Caco-2 (cell line): ENCODE measurements around the gene NUP93. TPM values are rescaled to one million over a fixed set of nuclear protein-coding genes. Genes with fewer than 3 reads are reported as not detected.

Experiments
- BruUV-seq: library from RNA; stranded (reverse); fragments of 400-500 nt; replicated peaks from 2 replicates; lab custom pipeline; 2021; lab: Mats Ljungman, UMichigan
- CTCF ChIA-PET: fragments of 300-600 bp; sonication (Branson Sonifier 250); formaldehyde crosslinking; loops from one replicate; lab custom pipeline; 2022; ENCODE audit warnings: antibody characterized with exemption; lab: Charles Lee
- POLR2A ChIA-PET: fragments of 300-600 bp; sonication (Branson Sonifier 250); formaldehyde crosslinking; loops from one replicate; lab custom pipeline; 2022; ENCODE audit warnings: antibody characterized with exemption; lab: Charles Lee
- DNase-seq, 2 experiments: peaks; one replicate each; pipeline versions ENCODE4 v3.0.0 to v3.0.0-alpha.2; 2020 to 2022
- H3K27me3 ChIP-seq: replicated peaks from 2 replicates; pipeline ENCODE4 v1.6.0; 2011; ENCODE audit warnings: low read length; ENCODE audit not compliant: control insufficient read depth, insufficient read depth
- H3K36me3 ChIP-seq: 2 replicates; pipeline ENCODE4 v1.5.1; 2011; ENCODE audit warnings: low read length; ENCODE audit not compliant: control insufficient read depth, insufficient read depth
- H3K4me1 ChIP-seq: fragments of 250-450 bp; sonication (Bioruptor Pico); 2 replicates; pipeline ENCODE4 v1.5.1; 2020; ENCODE audit warnings: mild to moderate bottlenecking
- H3K4me3 ChIP-seq: 2 replicates; pipeline ENCODE4 v1.5.1; 2011; ENCODE audit warnings: low read depth, mild to moderate bottlenecking, control low read depth, low read length
- H3K9me3 ChIP-seq: fragments of 250-450 bp; sonication (Bioruptor Pico); 2 replicates; pipeline ENCODE4 v1.5.1; 2020; ENCODE audit warnings: mild to moderate bottlenecking, moderate library complexity
- H3K27ac Mint-ChIP-seq: one replicate; pipeline ENCODE4 v1.8.0; 2022; ENCODE audit warnings: mixed read lengths; ENCODE audit not compliant: unreplicated experiment
- H3K27me3 Mint-ChIP-seq: one replicate; pipeline ENCODE4 v1.8.0; 2022; ENCODE audit warnings: mixed read lengths; ENCODE audit not compliant: insufficient read depth, unreplicated experiment
- H3K36me3 Mint-ChIP-seq: one replicate; pipeline ENCODE4 v1.8.0; 2022; ENCODE audit warnings: mild to moderate bottlenecking, mixed read lengths; ENCODE audit not compliant: insufficient read depth, unreplicated experiment
- H3K4me1 Mint-ChIP-seq: one replicate; pipeline ENCODE4 v1.8.0; 2022; ENCODE audit warnings: low read depth, mixed read lengths; ENCODE audit not compliant: unreplicated experiment
- H3K4me3 Mint-ChIP-seq: one replicate; pipeline ENCODE4 v1.8.0; 2022; ENCODE audit warnings: mild to moderate bottlenecking, moderate library complexity, mixed read lengths; ENCODE audit not compliant: unreplicated experiment
- H3K9me3 Mint-ChIP-seq: one replicate; pipeline ENCODE4 v1.8.0; 2022; ENCODE audit warnings: mixed read lengths; ENCODE audit not compliant: unreplicated experiment
- CTCF ChIP-seq, 2 experiments: fragments of 200-600 bp in 1 of 2; IDR thresholded peaks; 1 replicate in 1 of 2; 2 replicates in 1 of 2; pipeline versions ENCODE4 v1.5.1 to v1.8.0; 2011 to 2022; ENCODE audit warnings: antibody characterized with exemption in 1 of 2, control low read depth in 1 of 2, inconsistent platforms in 1 of 2, low read depth in 1 of 2, low read length in 1 of 2, mild to moderate bottlenecking in 1 of 2, moderate library complexity in 1 of 2; ENCODE audit not compliant: insufficient read depth in 1 of 2, severe bottlenecking in 1 of 2, unreplicated experiment in 1 of 2
- intact Hi-C: fragments of 100-400 bp; cut with micrococcal nuclease; formaldehyde crosslinking; loops from one replicate; pipeline ENCODE4 v1.10.0; 2022; ENCODE audit not compliant: unreplicated experiment
- total RNA-seq: library from RNA; stranded (reverse); gene quantifications from 2 replicates; pipeline ENCODE4 v1.2.3, GENCODE V29; 2022

Gene NUP93
- total RNA-seq, 1 experiment from 2014 or later: 148 TPM

- H3K4me1 ChIP-seq: peaks cover 58% of the 10 kb centered on the region
- no peaks in the 10 kb centered on the region for H3K27me3 ChIP-seq
- no peaks in the 10 kb centered on the region for H3K36me3 ChIP-seq
- TF ChIP-seq CTCF (IDR thresholded peaks at IDR 0.05; ENCODE audit: insufficient read depth in 1 of 2, low read depth in 1 of 2, low read length in 1 of 2, severe bottlenecking in 1 of 2, unreplicated experiment in 1 of 2): no peak
- H3K4me3 Mint-ChIP-seq: no peak within 1 kb of the TSS
- no peaks in the 10 kb centered on the region for H3K27me3 Mint-ChIP-seq
- no peak within 1 kb of the TSS for H3K4me3 ChIP-seq
- no peaks in the 10 kb centered on the region for H3K9me3 ChIP-seq
- no peak for DNase-seq
- no TSS peak for BruUV-seq
- intact Hi-C loops: loop anchor here (5.0 kb wide), 2 partner anchors 43 to 123 kb away; no protein-coding TSS in a partner anchor
- CTCF ChIA-PET: no interaction called here
- H3K9me3 Mint-ChIP-seq: no peaks in the 10 kb centered on the region
- POLR2A ChIA-PET: no interaction called here
- H3K27ac Mint-ChIP-seq: peak within 1 kb of the TSS; percentile 77
- H3K4me1 Mint-ChIP-seq: peaks cover 57% of the 10 kb centered on the region
- H3K36me3 Mint-ChIP-seq: peaks cover 21% of the 10 kb centered on the region
Measured at GRCh38 chr16:56864960-56865359, 135.0 kb downstream of the NUP93 start, which contains the start of gene SLC12A3. Gene SLC12A3 (plus strand): TSS chr16:56865207. CDS start chr16:56865236, 29 bp downstream.

GRCh38 chr16:56865394-56866062 lies 135.6 kb downstream of the NUP93 start:
- Mint-ChIP-seq H3K36me3 (peaks cover 15% of the 10 kb centered on the region), H3K4me3 (no peak overlapping the region), H3K9me3 (no peaks in the 10 kb centered on the region), H3K27me3 (no peaks in the 10 kb centered on the region), H3K4me1 (peaks cover 51% of the 10 kb centered on the region), H3K27ac (peak overlapping the region; percentile 77)
- no TSS peak for BruUV-seq
- TF ChIP-seq CTCF (IDR thresholded peaks at IDR 0.05; ENCODE audit: insufficient read depth in 1 of 2, low read depth in 1 of 2, low read length in 1 of 2, severe bottlenecking in 1 of 2, unreplicated experiment in 1 of 2): no peak
- no peak for DNase-seq
- intact Hi-C loops: no loop called here
- Histone ChIP-seq H3K4me1 (peaks cover 53% of the 10 kb centered on the region), H3K36me3 (no peaks in the 10 kb centered on the region), H3K9me3 (no peaks in the 10 kb centered on the region), H3K27me3 (no peaks in the 10 kb centered on the region), H3K4me3 (no peak overlapping the region)
- POLR2A ChIA-PET: no interaction called here
- CTCF ChIA-PET: interaction anchor here (1.3 kb wide), 1 partner anchor 73 kb away, joined by 4 read pairs; no protein-coding TSS in a partner anchor

- H3K4me1 ChIP-seq: peaks cover 38% of the 10 kb centered on the region
- Mint-ChIP-seq H3K4me3 (no peak overlapping the region), H3K36me3 (peaks cover 7% of the 10 kb centered on the region), H3K4me1 (peaks cover 35% of the 10 kb centered on the region), H3K27ac (peak overlapping the region; percentile 60), H3K27me3 (no peaks in the 10 kb centered on the region), H3K9me3 (no peaks in the 10 kb centered on the region)
- TF ChIP-seq CTCF (IDR thresholded peaks at IDR 0.05; ENCODE audit: insufficient read depth in 1 of 2, low read depth in 1 of 2, low read length in 1 of 2, severe bottlenecking in 1 of 2, unreplicated experiment in 1 of 2): peak; percentile 76 to 83
- H3K4me3 ChIP-seq: no peak overlapping the region
- DNase-seq: peak in 1 of 2 experiments; percentile 68
- H3K36me3 ChIP-seq: no peaks in the 10 kb centered on the region
- POLR2A ChIA-PET: interaction anchor here (0.8 kb wide), 1 partner anchor 64 kb away, joined by 3 read pairs; no protein-coding TSS in a partner anchor
- no peaks in the 10 kb centered on the region for H3K27me3 ChIP-seq
- intact Hi-C loops: loop anchor here (1.0 kb wide), 3 partner anchors 66 to 300 kb away; no protein-coding TSS in a partner anchor
- CTCF ChIA-PET: interaction anchor here (0.8 to 2.9 kb wide), 5 partner anchors 13 to 179 kb away, joined by 3 to 15 read pairs (median 4); no protein-coding TSS in a partner anchor
- no TSS peak for BruUV-seq
- no peaks in the 10 kb centered on the region for H3K9me3 ChIP-seq
Measured at GRCh38 chr16:56866955-56867830, 137.3 kb downstream of the NUP93 start.
